H9 (cell line): ENCODE results near the gene ADI1. TPM values are rescaled to one million over a fixed set of nuclear protein-coding genes. Genes with fewer than 3 reads are reported as not detected.
A peak's percentile ranks its signal among the peaks of the same experiment; 100 is the strongest.
"Not testable (repeated sequence)": the region's sequence is repeated elsewhere in the genome, so short reads cannot be mapped to it uniquely, and the experiment has no call there.

Experiments
- DNase-seq: peaks from one replicate; pipeline ENCODE4 v3.0.0-alpha.2; 2017
- H2AFZ ChIP-seq: one replicate; pipeline ENCODE4 v1.6.1; 2013; ENCODE audit warnings: mild to moderate bottlenecking, low read length, control low read depth, moderate library complexity
- H2AK5ac ChIP-seq: 2 replicates; pipeline ENCODE4 v1.6.1; 2013; ENCODE audit warnings: low read length, control low read depth, mixed read lengths; ENCODE audit not compliant: insufficient read length
- H2BK120ac ChIP-seq: one replicate; pipeline ENCODE4 v1.6.1; 2013; ENCODE audit warnings: low read depth, mild to moderate bottlenecking, low read length, control low read depth, inconsistent platforms; ENCODE audit not compliant: poor library complexity, severe bottlenecking
- H2BK12ac ChIP-seq: 2 replicates; pipeline ENCODE4 v1.6.1; 2013; ENCODE audit warnings: low read length, control low read depth, mixed read lengths, low read depth; ENCODE audit not compliant: insufficient read length
- H2BK15ac ChIP-seq: 2 replicates; pipeline ENCODE4 v1.6.1; 2013; ENCODE audit warnings: low read depth, low read length, control low read depth
- H2BK20ac ChIP-seq: one replicate; pipeline ENCODE4 v1.6.1; 2013; ENCODE audit warnings: low read depth, mild to moderate bottlenecking, low read length, control low read depth, inconsistent platforms; ENCODE audit not compliant: poor library complexity, severe bottlenecking
- H2BK5ac ChIP-seq: 2 replicates; pipeline ENCODE4 v1.6.1; 2013; ENCODE audit warnings: low read length, control low read depth, mixed read lengths; ENCODE audit not compliant: insufficient read length
- H3K14ac ChIP-seq: 2 replicates; pipeline ENCODE4 v1.6.1; 2013; ENCODE audit warnings: low read length, control low read depth; ENCODE audit not compliant: insufficient read depth
- H3K18ac ChIP-seq: 2 replicates; pipeline ENCODE4 v1.6.1; 2013; ENCODE audit warnings: low read depth, mild to moderate bottlenecking, mixed read lengths, low read length, control low read depth; ENCODE audit not compliant: insufficient read length
- H3K23ac ChIP-seq: 2 replicates; pipeline ENCODE4 v1.6.1; 2013; ENCODE audit warnings: low read length, control low read depth, mixed read lengths, low read depth; ENCODE audit not compliant: insufficient read length
- H3K23me2 ChIP-seq: 2 replicates; pipeline ENCODE4 v1.6.1; 2013; ENCODE audit warnings: low read depth, mild to moderate bottlenecking, mixed read lengths, low read length, control low read depth; ENCODE audit not compliant: insufficient read length, poor library complexity, severe bottlenecking
- H3K27ac ChIP-seq: 2 replicates; pipeline ENCODE4 v1.5.1; 2013; ENCODE audit warnings: low read length, control low read depth, mixed read lengths, low read depth; ENCODE audit not compliant: insufficient read length
- H3K27me3 ChIP-seq: 2 replicates; pipeline ENCODE4 v1.6.1; 2013; ENCODE audit warnings: low read length, control low read depth, inconsistent platforms; ENCODE audit not compliant: insufficient read depth
- H3K4ac ChIP-seq: 2 replicates; pipeline ENCODE4 v1.6.1; 2013; ENCODE audit warnings: low read depth, mild to moderate bottlenecking, control low read depth, inconsistent platforms, low read length, moderate library complexity
- H3K4me1 ChIP-seq: 2 replicates; pipeline ENCODE4 v1.6.1; 2013; ENCODE audit warnings: low read length, control low read depth, inconsistent platforms; ENCODE audit not compliant: insufficient read depth
- H3K4me2 ChIP-seq: 2 replicates; pipeline ENCODE4 v1.6.1; 2013; ENCODE audit warnings: low read length, control low read depth, mixed read lengths; ENCODE audit not compliant: insufficient read length, insufficient read depth
- H3K56ac ChIP-seq: 2 replicates; pipeline ENCODE4 v1.6.1; 2013; ENCODE audit warnings: low read depth, mild to moderate bottlenecking, mixed read lengths, low read length, control low read depth; ENCODE audit not compliant: insufficient read length
- H3K79me1 ChIP-seq: 2 replicates; pipeline ENCODE4 v1.6.1; 2013; ENCODE audit warnings: low read depth, mild to moderate bottlenecking, moderate library complexity, low read length, control low read depth, inconsistent platforms; ENCODE audit not compliant: insufficient read depth, poor library complexity, severe bottlenecking
- H3K79me2 ChIP-seq: 2 replicates; pipeline ENCODE4 v1.6.1; 2013; ENCODE audit warnings: low read length, control low read depth, inconsistent platforms; ENCODE audit not compliant: insufficient read depth
- H3K9ac ChIP-seq: 2 replicates; pipeline ENCODE4 v1.6.1; 2013; ENCODE audit warnings: low read length, control low read depth, mixed read lengths; ENCODE audit not compliant: insufficient read length; ENCODE audit errors: extremely low read depth
- H3K9me3 ChIP-seq: one replicate; pipeline ENCODE4 v1.6.1; 2013; ENCODE audit warnings: low read depth, low read length, inconsistent platforms; ENCODE audit not compliant: control insufficient read depth
- H3T11ph ChIP-seq: one replicate; pipeline ENCODE4 v1.6.1; 2013; ENCODE audit warnings: mild to moderate bottlenecking, low read length, control low read depth, inconsistent platforms
- H4K20me1 ChIP-seq: one replicate; pipeline ENCODE4 v1.6.1; 2013; ENCODE audit not compliant: control insufficient read depth, insufficient read length, insufficient read depth
- H4K5ac ChIP-seq: 2 replicates; pipeline ENCODE4 v1.6.1; 2013; ENCODE audit warnings: low read depth, mild to moderate bottlenecking, mixed read lengths, low read length, control low read depth; ENCODE audit not compliant: insufficient read length
- H4K8ac ChIP-seq: replicated peaks from 2 replicates; pipeline ENCODE4 v1.6.1; 2013; ENCODE audit warnings: low read length, control low read depth, mixed read lengths, low read depth; ENCODE audit not compliant: insufficient read length
- H4K91ac ChIP-seq: 2 replicates; pipeline ENCODE4 v1.6.1; 2013; ENCODE audit warnings: low read depth, mild to moderate bottlenecking, moderate library complexity, mixed read lengths, low read length, control low read depth; ENCODE audit not compliant: insufficient read length
- H3K27ac Mint-ChIP-seq, 3 experiments: 2 replicates in 2 of 3; 3 replicates in 1 of 3; pipeline ENCODE4 v1.8.0; 2020 to 2021; ENCODE audit warnings: mixed read lengths in 3 of 3, mild to moderate bottlenecking in 1 of 3, moderate library complexity in 1 of 3
- H3K27me3 Mint-ChIP-seq: 2 replicates; pipeline ENCODE4 v1.8.0; 2021; ENCODE audit warnings: low read depth, mild to moderate bottlenecking, moderate library complexity, mixed read lengths
- H3K36me3 Mint-ChIP-seq, 3 experiments: 2 replicates in 2 of 3; 3 replicates in 1 of 3; pipeline ENCODE4 v1.8.0; 2020 to 2021; ENCODE audit warnings: low read depth in 3 of 3, mixed read lengths in 3 of 3; ENCODE audit not compliant: insufficient read depth in 1 of 3
- H3K4me1 Mint-ChIP-seq, 2 experiments: 2 replicates each; pipeline ENCODE4 v1.8.0; 2020; ENCODE audit warnings: mixed read lengths in 2 of 2
- H3K4me3 Mint-ChIP-seq, 2 experiments: 2 replicates in 1 of 2; 3 replicates in 1 of 2; pipeline ENCODE4 v1.8.0; 2020 to 2021; ENCODE audit warnings: mild to moderate bottlenecking in 2 of 2, mixed read lengths in 2 of 2, moderate library complexity in 1 of 2
- H3K9me3 Mint-ChIP-seq, 2 experiments: 2 replicates in 1 of 2; 3 replicates in 1 of 2; pipeline ENCODE4 v1.8.0; 2020; ENCODE audit warnings: mild to moderate bottlenecking in 2 of 2, mixed read lengths in 2 of 2, moderate library complexity in 1 of 2
- WGBS: extraction: QIAGEN DNeasy Blood & Tissue Kit; methylation state at CpG from one replicate; pipeline ENCODE4 v1.1.7; 2013; ENCODE audit warnings: missing lambda C conversion rate, low lambda C conversion rate, mixed read lengths; ENCODE audit not compliant: insufficient read length; ENCODE audit errors: extremely low coverage; 5-methylcytosine and 5-hydroxymethylcytosine counted together
- total RNA-seq: library from RNA; stranded (reverse); gene quantifications from 2 replicates; pipeline ENCODE4 v1.2.1, GENCODE V29; 2021
- TF ChIP-seq, protein P1 (sequence below): fragments of 200-600 bp; sonication (generic); conservative IDR thresholded peaks from 3 replicates; pipeline ENCODE4 v1.8.0; 2021; ENCODE audit warnings: antibody characterized with exemption, mild to moderate bottlenecking

ADI1 gene
- total RNA-seq, 1 experiment from 2014 or later = 23.4 TPM

DNA sequence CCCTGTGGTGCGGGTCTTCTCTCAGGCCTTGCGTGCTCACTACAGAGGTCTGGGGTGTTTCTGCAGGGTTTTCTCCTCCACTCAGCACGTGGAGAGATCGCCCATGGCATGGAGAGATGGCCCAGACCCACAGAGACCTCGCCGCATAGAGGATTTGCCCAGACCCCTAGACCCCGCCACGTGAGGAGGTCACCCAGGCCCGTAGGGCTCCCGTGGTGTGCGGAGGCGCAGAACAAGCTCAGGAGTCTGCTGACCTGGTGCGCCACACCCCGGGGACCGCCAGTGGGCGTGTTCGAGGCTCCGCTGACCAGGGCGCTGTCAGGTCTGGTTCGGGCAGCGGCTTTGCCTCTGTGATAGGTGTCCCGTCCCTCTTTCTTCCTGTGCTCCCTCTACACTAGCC is 64.5 kb downstream of the ADI1 start:
- Histone ChIP-seq H2BK5ac (no peak overlapping the region), H3K14ac (no peak overlapping the region), H3K27ac (no peak overlapping the region), H3K79me1 (no peaks in the 10 kb centered on the region), H3K23me2 (no peaks in the 10 kb centered on the region), H2AK5ac (no peak overlapping the region), H3K23ac (no peak overlapping the region), H3K4me2 (no peak overlapping the region), H3T11ph (no peak overlapping the region), H3K9ac (no peak overlapping the region), H3K27me3 (no peaks in the 10 kb centered on the region), H2BK120ac (no peak overlapping the region), H3K4ac (no peak overlapping the region), H3K9me3 (no peaks in the 10 kb centered on the region), H3K4me1 (no peaks in the 10 kb centered on the region), H2BK15ac (no peak overlapping the region), H3K56ac (no peak overlapping the region), H4K8ac (no peak overlapping the region), H2BK12ac (no peak overlapping the region), H2AFZ (no peak overlapping the region), H4K5ac (no peak overlapping the region), H3K79me2 (no peaks in the 10 kb centered on the region), H4K91ac (no peak overlapping the region), H4K20me1 (no peaks in the 10 kb centered on the region), H2BK20ac (no peak overlapping the region), H3K18ac (no peak overlapping the region)
- Mint-ChIP-seq H3K27me3 (no peaks in the 10 kb centered on the region; the same call in 1 of the 2 replicates), H3K36me3 (peaks cover 13 to 38% (median 29%) of the 10 kb centered on the region in 3 experiments), H3K9me3 (no peaks in the 10 kb centered on the region), H3K27ac (no peak overlapping the region), H3K4me1 (peaks cover 3% of the 10 kb centered on the region in 2 experiments; a peak in 2 of 4 replicates), H3K4me3 (no peak overlapping the region)
- no CpG with 5 or more reads among the region's 22 CpGs for WGBS
- DNase-seq = no peak
- TF ChIP-seq, protein P1, sequence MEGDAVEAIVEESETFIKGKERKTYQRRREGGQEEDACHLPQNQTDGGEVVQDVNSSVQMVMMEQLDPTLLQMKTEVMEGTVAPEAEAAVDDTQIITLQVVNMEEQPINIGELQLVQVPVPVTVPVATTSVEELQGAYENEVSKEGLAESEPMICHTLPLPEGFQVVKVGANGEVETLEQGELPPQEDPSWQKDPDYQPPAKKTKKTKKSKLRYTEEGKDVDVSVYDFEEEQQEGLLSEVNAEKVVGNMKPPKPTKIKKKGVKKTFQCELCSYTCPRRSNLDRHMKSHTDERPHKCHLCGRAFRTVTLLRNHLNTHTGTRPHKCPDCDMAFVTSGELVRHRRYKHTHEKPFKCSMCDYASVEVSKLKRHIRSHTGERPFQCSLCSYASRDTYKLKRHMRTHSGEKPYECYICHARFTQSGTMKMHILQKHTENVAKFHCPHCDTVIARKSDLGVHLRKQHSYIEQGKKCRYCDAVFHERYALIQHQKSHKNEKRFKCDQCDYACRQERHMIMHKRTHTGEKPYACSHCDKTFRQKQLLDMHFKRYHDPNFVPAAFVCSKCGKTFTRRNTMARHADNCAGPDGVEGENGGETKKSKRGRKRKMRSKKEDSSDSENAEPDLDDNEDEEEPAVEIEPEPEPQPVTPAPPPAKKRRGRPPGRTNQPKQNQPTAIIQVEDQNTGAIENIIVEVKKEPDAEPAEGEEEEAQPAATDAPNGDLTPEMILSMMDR = no peak

DNA sequence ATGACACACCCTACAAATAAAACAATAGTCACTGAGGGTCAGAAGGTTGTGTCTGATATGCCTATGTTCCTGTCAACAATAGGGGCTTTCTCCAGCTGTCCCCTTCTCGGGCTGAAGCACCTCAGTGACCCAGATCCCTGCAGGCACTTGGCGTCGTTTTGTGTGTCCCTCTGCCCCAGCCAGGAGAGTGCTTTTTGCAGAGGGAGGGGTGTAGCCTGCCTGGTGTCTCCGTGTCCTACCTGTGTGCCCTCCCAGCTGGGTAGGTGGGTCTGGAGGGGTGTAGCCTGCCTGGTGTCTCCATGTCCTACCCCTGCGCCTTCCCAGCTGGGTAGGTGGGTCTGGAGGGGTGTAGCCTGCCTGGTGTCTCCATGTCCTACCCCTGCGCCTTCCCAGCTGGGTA is 65.3 kb downstream of the ADI1 start:
- H2AK5ac ChIP-seq, H3K18ac ChIP-seq, H2BK20ac ChIP-seq, H3K4ac ChIP-seq, H3K9ac ChIP-seq, H3K4me2 ChIP-seq, H3K9me3 ChIP-seq, H3K9me3 Mint-ChIP-seq, H2BK12ac ChIP-seq, H2BK5ac ChIP-seq, H3K27me3 Mint-ChIP-seq, H2BK120ac ChIP-seq, H3K27me3 ChIP-seq, H2AFZ ChIP-seq, DNase-seq, H3K14ac ChIP-seq, H2BK15ac ChIP-seq, H3T11ph ChIP-seq, H3K79me1 ChIP-seq, H3K23me2 ChIP-seq, H3K27ac ChIP-seq, H4K5ac ChIP-seq, H4K20me1 ChIP-seq, H3K4me3 Mint-ChIP-seq, H3K4me1 ChIP-seq, H3K4me1 Mint-ChIP-seq, H3K79me2 ChIP-seq, H4K91ac ChIP-seq, H3K23ac ChIP-seq, H4K8ac ChIP-seq, H3K56ac ChIP-seq: not testable (repeated sequence)
- peaks cover 15 to 45% (median 33%) of the 10 kb centered on the region in 3 experiments for H3K36me3 Mint-ChIP-seq
- 0 out of 7 replicates have a peak overlapping the region, but pooled peaks of 1 of the 3 experiments have one; percentile 39 for H3K27ac Mint-ChIP-seq
- WGBS = no CpG with 5 or more reads among the region's 6 CpGs
